ENCODE results near the gene CIB4.

CIB4 gene

GRCh38 chr2:26640781-26641564 is at the start of gene CIB4:
TSS of gene CIB4 (minus strand) at chr2:26641366. CDS start at chr2:26641314, 52 bp downstream.
- ATAC-seq = no peak

- ATAC-seq = no peak
Measured at GRCh38 chr2:26687801-26688200, 46.6 kb upstream of the CIB4 start.

- no peak for ATAC-seq
Measured at GRCh38 chr2:26687328-26687727, 46.2 kb upstream of the CIB4 start.

- ATAC-seq = no peak
Measured at GRCh38 chr2:26685989-26686839, 45.0 kb upstream of the CIB4 start.

- no peak for ATAC-seq
Measured at GRCh38 chr2:26685341-26685740, 44.2 kb upstream of the CIB4 start.

GRCh38 chr2:26683583-26683982 is 42.4 kb upstream of the CIB4 start:
- no peak for ATAC-seq

- ATAC-seq = no peak
Measured at GRCh38 chr2:26682155-26682554, 41.0 kb upstream of the CIB4 start.

GRCh38 chr2:26681656-26682055 is 40.5 kb upstream of the CIB4 start:
- ATAC-seq = no peak

- no peak for ATAC-seq
Measured at GRCh38 chr2:26679867-26680266, 38.7 kb upstream of the CIB4 start.

- no peak for ATAC-seq
Measured at GRCh38 chr2:26678035-26678434, 36.9 kb upstream of the CIB4 start.

- ATAC-seq = no peak
Measured at GRCh38 chr2:26675651-26676255, 34.6 kb upstream of the CIB4 start.

GRCh38 chr2:26674771-26675170 is 33.6 kb upstream of the CIB4 start:
- no peak for ATAC-seq

GRCh38 chr2:26674002-26674751 is 33.0 kb upstream of the CIB4 start:
- no peak for ATAC-seq

GRCh38 chr2:26672818-26673393 is 31.7 kb upstream of the CIB4 start:
- ATAC-seq = no peak

GRCh38 chr2:26672112-26672817 is 31.1 kb upstream of the CIB4 start:
- ATAC-seq = no peak

- ATAC-seq = no peak
Measured at GRCh38 chr2:26671691-26672090, 30.5 kb upstream of the CIB4 start.

- no peak for ATAC-seq
Measured at GRCh38 chr2:26670931-26671460, 29.8 kb upstream of the CIB4 start.

- no peak for ATAC-seq
Measured at GRCh38 chr2:26670171-26670570, 29.0 kb upstream of the CIB4 start.

GRCh38 chr2:26668856-26669750 is 27.9 kb upstream of the CIB4 start:
- no peak for ATAC-seq

GRCh38 chr2:26668041-26668440 is 26.9 kb upstream of the CIB4 start:
- ATAC-seq = no peak

Data from activated CD4-positive, CD25-positive, alpha-beta regulatory T cell treated with anti-CD3 and anti-CD28 coated beads, Interleukin-2, amount 50 U/mL, for 24 hours (primary cell).